ENCODE results near the gene HOXD1. TPM values are rescaled to one million over a fixed set of nuclear protein-coding genes. Genes with fewer than 3 reads are reported as not detected.
A peak's percentile ranks its signal among the peaks of the same experiment; 100 is the strongest.

Gene HOXD1
- total and polyA plus RNA-seq, 2 donors (not counting 1 experiment from before 2014, with no cell fraction given) = not detected

DNA sequence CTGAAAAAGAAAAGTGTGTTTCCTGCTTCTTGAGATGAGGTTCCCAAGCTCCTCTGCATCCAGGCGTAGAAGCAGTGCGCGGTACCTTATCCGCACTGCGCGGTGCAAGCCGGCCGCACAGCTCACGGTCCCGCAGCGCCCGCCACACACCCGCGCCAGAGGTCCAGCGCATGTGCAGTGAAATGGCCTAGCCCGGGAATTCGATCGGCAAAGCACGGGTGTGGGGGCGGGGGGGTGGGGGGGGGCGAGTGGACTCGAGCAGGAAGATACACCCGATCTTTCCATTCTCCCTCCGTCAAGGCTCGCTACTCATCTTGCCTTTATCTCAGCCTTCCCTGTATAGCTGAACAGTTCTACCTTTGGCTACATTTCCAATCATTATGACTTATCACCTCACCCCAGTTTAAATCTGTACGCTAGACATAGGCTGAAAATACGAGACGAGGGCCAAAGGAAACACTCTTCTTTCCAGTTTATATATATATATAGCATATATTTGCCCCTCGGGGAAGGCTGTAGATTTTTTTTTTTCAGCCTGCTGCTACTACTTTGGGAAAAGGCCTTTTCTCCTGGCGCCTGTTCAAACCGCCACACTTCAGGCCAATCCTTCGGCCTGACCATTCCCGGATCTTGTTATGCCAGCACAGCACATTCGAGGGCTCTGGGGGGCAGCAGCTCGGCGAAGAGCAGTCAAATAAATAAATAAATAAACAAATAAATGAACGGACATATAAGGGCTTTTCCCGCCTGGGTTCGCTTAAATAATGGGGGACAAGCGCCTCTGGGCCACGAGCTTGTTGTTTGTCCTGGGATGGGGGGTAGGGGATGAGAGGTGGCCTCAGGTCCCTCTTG lies 48.6 kb upstream of the HOXD1 start:
- peak overlapping the region; percentile 78 for H3K4me2 ChIP-seq (ENCODE audit: extremely low read depth, insufficient read depth, low read length)
- H3K27me3 ChIP-seq (ENCODE audit: control insufficient read depth, insufficient read depth, low read length) = peaks cover 60% of the 10 kb centered on the region
- H2AFZ ChIP-seq (ENCODE audit: low read length) = no peak overlapping the region
- DNase-seq (ENCODE audit: low read depth in 2 of 2) = no peak
- no peaks in the 10 kb centered on the region for H3K79me2 ChIP-seq (ENCODE audit: control insufficient read depth, insufficient read depth, low read length)
- no peak overlapping the region for H3K9ac ChIP-seq (ENCODE audit: insufficient read depth, low read length)
- no peak overlapping the region for H3K27ac ChIP-seq (ENCODE audit: insufficient read depth, low read length)
- H3K4me3 ChIP-seq (replicated peaks in 1 of 4; ENCODE audit: control extremely low read depth in 1 of 4, insufficient read depth in 1 of 4, low read depth in 3 of 4, low read length in 4 of 4) = peak overlapping the region in 1 of 4 experiments; percentile 59
- H3K4me1 ChIP-seq (ENCODE audit: control insufficient read depth, extremely low read depth, insufficient read depth, low read length) = no peaks in the 10 kb centered on the region
- no peaks in the 10 kb centered on the region for H3K36me3 ChIP-seq (ENCODE audit: control insufficient read depth, insufficient read depth, low read length)
- H3K9me3 ChIP-seq (ENCODE audit: control insufficient read depth, insufficient read depth, low read depth, low read length) = no peaks in the 10 kb centered on the region
- TF ChIP-seq, protein P1, sequence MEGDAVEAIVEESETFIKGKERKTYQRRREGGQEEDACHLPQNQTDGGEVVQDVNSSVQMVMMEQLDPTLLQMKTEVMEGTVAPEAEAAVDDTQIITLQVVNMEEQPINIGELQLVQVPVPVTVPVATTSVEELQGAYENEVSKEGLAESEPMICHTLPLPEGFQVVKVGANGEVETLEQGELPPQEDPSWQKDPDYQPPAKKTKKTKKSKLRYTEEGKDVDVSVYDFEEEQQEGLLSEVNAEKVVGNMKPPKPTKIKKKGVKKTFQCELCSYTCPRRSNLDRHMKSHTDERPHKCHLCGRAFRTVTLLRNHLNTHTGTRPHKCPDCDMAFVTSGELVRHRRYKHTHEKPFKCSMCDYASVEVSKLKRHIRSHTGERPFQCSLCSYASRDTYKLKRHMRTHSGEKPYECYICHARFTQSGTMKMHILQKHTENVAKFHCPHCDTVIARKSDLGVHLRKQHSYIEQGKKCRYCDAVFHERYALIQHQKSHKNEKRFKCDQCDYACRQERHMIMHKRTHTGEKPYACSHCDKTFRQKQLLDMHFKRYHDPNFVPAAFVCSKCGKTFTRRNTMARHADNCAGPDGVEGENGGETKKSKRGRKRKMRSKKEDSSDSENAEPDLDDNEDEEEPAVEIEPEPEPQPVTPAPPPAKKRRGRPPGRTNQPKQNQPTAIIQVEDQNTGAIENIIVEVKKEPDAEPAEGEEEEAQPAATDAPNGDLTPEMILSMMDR (conservative IDR thresholded peaks at IDR 0.05 in 1 of 2, IDR thresholded peaks at IDR 0.05 in 1 of 2; ENCODE audit: low read depth in 1 of 2, low read length in 2 of 2) = no peak
- peak; percentile 40 for TF ChIP-seq EZH2 (IDR thresholded peaks at IDR 0.05; ENCODE audit: low read length, missing control alignments)
- H4K20me1 ChIP-seq (ENCODE audit: control insufficient read depth, extremely low read depth, insufficient read depth, low read length) = no peaks in the 10 kb centered on the region

DNA sequence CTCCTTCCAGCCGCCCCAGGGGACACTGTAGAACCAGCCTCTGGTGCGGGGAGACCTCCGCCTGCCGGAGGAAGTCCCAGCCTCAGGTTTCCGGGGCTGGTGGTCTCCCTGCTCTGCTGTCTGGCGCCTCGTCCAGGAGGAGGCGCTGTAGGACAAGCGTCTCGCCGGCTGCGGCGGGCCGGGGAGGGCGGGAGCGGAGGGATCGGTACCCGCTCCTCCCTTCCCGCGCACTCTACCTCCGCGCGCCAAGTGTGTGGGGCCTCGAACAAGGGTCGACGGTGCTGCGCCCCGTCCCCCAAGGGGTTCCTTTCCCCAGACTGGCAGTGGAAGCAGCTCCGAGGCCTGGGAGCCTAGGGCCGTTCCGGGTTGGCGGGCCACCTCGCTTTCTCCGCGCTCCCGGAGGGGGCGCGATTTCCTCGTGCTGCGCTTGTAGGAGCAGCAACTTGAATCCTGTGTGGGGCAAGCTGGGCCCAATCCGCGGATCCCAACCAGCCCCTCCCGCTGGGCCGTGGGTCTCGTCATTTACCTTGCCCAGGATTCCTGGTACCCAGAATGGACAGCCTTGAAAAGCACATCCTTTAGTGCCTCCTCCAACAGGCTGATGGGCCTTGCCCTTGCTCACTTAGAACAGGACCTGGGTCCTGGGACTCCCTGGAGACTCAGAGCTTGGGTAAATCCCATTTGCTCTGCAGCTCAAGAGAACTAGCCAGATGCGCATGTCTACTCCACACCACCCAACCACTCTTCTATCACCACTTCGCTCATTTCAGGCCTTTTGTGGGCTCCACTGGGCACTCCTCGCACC lies 47.8 kb upstream of the HOXD1 start:
- peak overlapping the region; percentile 65 for H2AFZ ChIP-seq (ENCODE audit: low read length)
- H3K27me3 ChIP-seq (ENCODE audit: control insufficient read depth, insufficient read depth, low read length) = peaks cover 56% of the 10 kb centered on the region
- no peaks in the 10 kb centered on the region for H3K9me3 ChIP-seq (ENCODE audit: control insufficient read depth, insufficient read depth, low read depth, low read length)
- no peaks in the 10 kb centered on the region for H3K79me2 ChIP-seq (ENCODE audit: control insufficient read depth, insufficient read depth, low read length)
- peak overlapping the region in 3 of 4 experiments; percentile 17 to 59 (median 21) for H3K4me3 ChIP-seq (replicated peaks in 1 of 4; ENCODE audit: control extremely low read depth in 1 of 4, insufficient read depth in 1 of 4, low read depth in 3 of 4, low read length in 4 of 4)
- no peaks in the 10 kb centered on the region for H3K4me1 ChIP-seq (ENCODE audit: control insufficient read depth, extremely low read depth, insufficient read depth, low read length)
- TF ChIP-seq, protein P1 (conservative IDR thresholded peaks at IDR 0.05 in 1 of 2, IDR thresholded peaks at IDR 0.05 in 1 of 2; ENCODE audit: low read depth in 1 of 2, low read length in 2 of 2) = peak; percentile 59 to 82
- TF ChIP-seq EZH2 (IDR thresholded peaks at IDR 0.05; ENCODE audit: low read length, missing control alignments) = peak; percentile 33
- H4K20me1 ChIP-seq (ENCODE audit: control insufficient read depth, extremely low read depth, insufficient read depth, low read length) = no peaks in the 10 kb centered on the region
- H3K9ac ChIP-seq (ENCODE audit: insufficient read depth, low read length) = no peak overlapping the region
- no peaks in the 10 kb centered on the region for H3K36me3 ChIP-seq (ENCODE audit: control insufficient read depth, insufficient read depth, low read length)
- H3K4me2 ChIP-seq (ENCODE audit: extremely low read depth, insufficient read depth, low read length) = peak overlapping the region; percentile 78
- H3K27ac ChIP-seq (ENCODE audit: insufficient read depth, low read length) = no peak overlapping the region
- DNase-seq (ENCODE audit: low read depth in 2 of 2) = peak; percentile 41 to 64

DNA sequence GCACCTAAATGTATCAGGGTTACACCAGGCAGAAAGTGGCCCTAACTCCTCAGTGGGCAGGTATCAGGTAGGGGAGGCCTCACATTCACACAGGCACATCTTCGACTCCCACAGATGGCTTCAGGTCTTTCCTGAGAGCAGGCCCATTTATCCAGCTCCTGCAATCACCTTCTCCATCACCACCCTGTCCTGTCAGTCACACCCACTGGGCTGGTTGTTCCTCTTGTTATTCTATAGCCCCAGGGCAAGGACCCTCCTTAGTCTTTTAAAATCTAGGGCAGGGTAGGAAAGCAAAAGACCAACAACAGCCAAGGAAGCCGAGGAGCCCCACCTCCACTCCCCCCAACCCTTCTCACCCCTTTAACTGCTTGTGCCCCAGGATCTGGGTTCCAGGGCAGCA lies 46.2 kb upstream of the HOXD1 start:
- no peaks in the 10 kb centered on the region for H3K4me1 ChIP-seq (ENCODE audit: control insufficient read depth, extremely low read depth, insufficient read depth, low read length)
- H4K20me1 ChIP-seq (ENCODE audit: control insufficient read depth, extremely low read depth, insufficient read depth, low read length) = no peaks in the 10 kb centered on the region
- no peak for DNase-seq (ENCODE audit: low read depth in 2 of 2)
- H3K9ac ChIP-seq (ENCODE audit: insufficient read depth, low read length) = no peak overlapping the region
- no peaks in the 10 kb centered on the region for H3K9me3 ChIP-seq (ENCODE audit: control insufficient read depth, insufficient read depth, low read depth, low read length)
- no peaks in the 10 kb centered on the region for H3K79me2 ChIP-seq (ENCODE audit: control insufficient read depth, insufficient read depth, low read length)
- H2AFZ ChIP-seq (ENCODE audit: low read length) = no peak overlapping the region
- TF ChIP-seq EZH2 (IDR thresholded peaks at IDR 0.05; ENCODE audit: low read length, missing control alignments) = no peak
- TF ChIP-seq, protein P1 (conservative IDR thresholded peaks at IDR 0.05 in 1 of 2, IDR thresholded peaks at IDR 0.05 in 1 of 2; ENCODE audit: low read depth in 1 of 2, low read length in 2 of 2) = no peak
- no peak overlapping the region for H3K27ac ChIP-seq (ENCODE audit: insufficient read depth, low read length)
- H3K36me3 ChIP-seq (ENCODE audit: control insufficient read depth, insufficient read depth, low read length) = no peaks in the 10 kb centered on the region
- H3K4me3 ChIP-seq (replicated peaks in 1 of 4; ENCODE audit: control extremely low read depth in 1 of 4, insufficient read depth in 1 of 4, low read depth in 3 of 4, low read length in 4 of 4) = no peak overlapping the region
- no peak overlapping the region for H3K4me2 ChIP-seq (ENCODE audit: extremely low read depth, insufficient read depth, low read length)
- peaks cover 50% of the 10 kb centered on the region for H3K27me3 ChIP-seq (ENCODE audit: control insufficient read depth, insufficient read depth, low read length)

Measured in fibroblast of lung (primary cell).